Caki2 (cell line): Measurements from ENCODE around the gene NACC2. TPM values are rescaled to one million over a fixed set of nuclear protein-coding genes. Genes with fewer than 3 reads are reported as not detected.
"Not testable (repeated sequence)": the region's sequence is repeated elsewhere in the genome, so short reads cannot be mapped to it uniquely, and the experiment has no call there.

Experiments
- DNase-seq: peaks from one replicate; pipeline ENCODE4 v3.0.0-alpha.2; 2015; ENCODE audit warnings: low read depth
- in situ Hi-C: cut with HindIII; loops from 2 replicates; pipeline ENCODE4 v1.10.0; 2016; ENCODE audit warnings: low sequenced_read_pairs, low pct_unique_long_range_greater_than_20kb, mixed read lengths
- total RNA-seq: library from RNA; depleted of rRNA; stranded (reverse); fragments of >200 nt; shearing (Covaris generic); gene quantifications from 2 replicates; pipeline ENCODE4 v1.2.3, GENCODE V29; 2014; ENCODE audit warnings: low replicate concordance

Gene NACC2
- total RNA-seq, 1 experiment from 2014 or later, result 20.2 TPM

DNA sequence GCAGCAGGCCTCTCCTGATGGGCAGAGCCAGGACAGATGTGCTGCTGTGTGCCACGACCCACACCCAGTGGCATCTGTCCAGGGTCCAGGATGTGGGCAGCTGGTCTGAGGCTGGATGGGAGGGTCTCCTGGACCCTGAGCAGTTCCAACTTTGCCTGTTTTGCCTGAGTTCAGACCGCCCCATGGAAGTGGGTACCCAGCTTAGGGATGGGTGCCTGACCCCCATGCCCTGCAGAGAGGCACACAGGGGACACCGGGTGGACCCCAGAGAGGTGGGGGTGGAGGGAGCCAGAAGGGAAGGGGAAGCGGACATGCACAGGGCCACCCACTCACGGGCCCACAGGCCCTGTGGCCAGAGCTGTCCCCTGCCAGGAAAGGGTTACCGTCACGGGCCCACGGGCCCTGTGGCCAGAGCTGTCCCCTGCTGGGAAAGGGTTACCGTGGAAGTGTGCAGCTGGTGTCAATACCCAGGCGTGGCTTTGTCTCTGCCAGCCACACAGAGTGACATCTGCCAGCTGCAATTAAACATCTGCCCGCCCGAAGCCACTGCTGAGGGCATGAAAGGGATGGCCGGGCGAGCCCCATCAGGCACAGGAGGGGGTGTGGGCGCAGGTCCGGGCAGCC lies 50.0 kb downstream of the NACC2 start:
- in situ Hi-C loops, result no loop called here

DNA sequence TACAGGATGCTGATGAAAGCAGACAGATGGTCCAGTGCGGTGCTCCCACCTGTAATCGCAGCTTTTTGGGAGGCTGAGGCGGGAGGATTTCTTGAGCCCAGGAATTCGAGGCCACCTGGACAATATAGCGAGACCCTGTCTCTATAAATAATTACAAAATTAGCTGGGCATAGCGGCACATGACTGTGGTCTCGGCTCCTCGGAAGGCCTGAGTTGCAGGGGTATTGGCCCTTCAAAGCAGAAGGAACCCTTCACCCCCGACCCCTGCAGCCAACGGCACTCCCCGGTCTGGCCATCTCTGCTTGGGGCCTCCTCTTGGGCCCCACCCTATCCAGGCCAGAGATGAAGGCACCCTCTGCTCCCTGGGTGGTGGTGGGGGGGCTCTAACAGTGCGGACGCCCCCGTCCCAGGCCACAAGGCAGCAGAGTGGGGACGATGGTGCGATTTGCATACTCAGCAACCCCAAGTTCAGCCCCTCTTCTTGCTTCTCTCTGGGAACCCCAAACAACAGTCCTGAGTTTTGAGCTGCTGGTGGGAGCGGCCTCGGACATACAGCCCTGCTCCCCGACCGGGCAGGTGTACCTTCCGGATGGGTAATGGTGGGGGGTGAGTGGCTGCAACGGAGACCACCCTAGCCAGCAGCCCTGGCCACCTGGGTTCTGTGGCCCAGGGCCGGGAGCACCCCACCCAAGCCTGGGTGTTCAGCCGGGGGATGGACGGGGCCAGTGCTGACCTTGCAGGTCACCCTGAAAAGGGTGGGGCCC lies 50.7 kb downstream of the NACC2 start:
- in situ Hi-C loops, result no loop called here
- DNase-seq, result no peak

More for the DNA sequence above, 50.0 kb downstream of the NACC2 start:
- no peak for DNase-seq

DNA sequence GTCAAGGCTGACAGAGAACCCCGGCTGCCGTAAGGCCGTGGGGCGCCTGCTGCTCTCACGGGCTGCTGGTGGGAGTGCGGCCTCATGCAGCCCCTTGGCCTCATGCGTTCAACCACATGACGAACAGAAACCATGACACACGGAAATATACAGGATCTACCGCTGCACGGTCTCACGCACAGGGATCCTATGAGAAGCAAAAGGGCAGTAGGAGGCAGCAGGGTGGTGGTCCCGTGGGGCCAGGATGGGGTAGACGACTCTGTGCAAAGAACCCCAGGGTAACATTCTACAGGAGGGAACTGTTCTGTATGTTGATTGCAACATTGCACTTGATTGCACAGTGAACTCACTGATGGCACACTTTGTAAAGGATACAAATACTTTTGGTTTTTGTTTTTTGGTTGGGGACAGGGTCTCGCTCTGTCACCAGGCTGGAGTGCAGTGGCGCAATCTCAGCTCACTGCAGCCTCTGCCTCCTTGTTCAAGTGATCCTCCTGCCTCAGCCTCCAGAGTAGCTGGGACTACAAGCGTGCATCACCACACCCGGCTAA lies 51.6 kb downstream of the NACC2 start:
- no peak for DNase-seq
- in situ Hi-C loops, result no loop called here

DNA sequence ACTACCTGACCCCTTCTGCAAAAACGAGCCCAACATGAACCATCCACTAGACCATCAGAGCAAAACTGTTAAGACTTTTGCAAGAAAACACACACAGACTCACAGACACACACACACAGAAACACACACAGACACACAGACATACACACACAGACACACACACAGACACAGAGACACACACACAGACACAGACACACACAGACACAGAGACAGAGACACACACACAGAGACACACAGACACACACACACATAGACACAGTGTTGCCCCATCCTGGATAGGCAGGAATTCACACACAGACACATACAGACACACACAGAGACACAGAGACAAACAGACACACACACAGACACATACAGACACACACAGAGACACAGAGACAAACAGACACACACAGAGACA lies 52.5 kb downstream of the NACC2 start:
- in situ Hi-C loops, result no loop called here
- no peak for DNase-seq

DNA sequence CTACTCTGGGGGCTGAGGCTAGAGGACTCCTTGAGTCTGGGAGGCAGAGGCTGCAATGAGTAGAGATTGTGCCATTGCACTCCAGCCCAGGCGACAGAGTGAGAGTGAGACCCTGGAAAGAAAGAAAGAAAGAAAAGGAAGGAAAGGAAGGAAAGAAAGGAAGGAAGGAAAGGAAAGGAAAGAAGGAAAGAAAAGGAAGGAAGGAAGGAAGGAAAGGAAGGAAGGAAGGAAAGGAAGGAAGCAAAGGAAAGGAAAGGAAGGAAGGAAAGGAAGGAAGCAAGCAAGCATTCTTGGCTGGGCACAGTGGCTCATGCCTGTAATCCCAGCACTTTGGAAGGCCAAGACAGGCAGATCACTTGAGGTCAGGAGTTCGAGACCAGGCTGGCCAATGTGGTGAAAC lies 54.2 kb downstream of the NACC2 start:
- in situ Hi-C loops, DNase-seq: not testable (repeated sequence)

DNA sequence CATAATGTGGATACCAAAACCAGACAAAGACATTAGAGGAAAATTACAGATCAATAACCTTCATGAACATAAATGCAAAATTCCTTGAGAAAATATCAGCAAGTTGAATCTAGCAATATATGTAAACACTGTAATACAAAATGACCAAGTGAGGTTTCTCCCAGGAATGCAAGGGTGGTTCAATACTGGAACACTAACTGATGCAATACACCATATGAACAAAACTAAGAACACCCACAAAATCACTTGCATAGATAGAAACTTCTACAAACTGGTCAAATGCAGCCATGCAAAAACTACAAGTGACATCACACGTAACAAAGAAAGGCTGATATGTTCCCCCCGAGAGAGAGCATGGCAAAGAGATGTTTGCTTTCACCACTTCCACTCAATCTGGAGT lies 55.6 kb downstream of the NACC2 start:
- no peak for DNase-seq
- in situ Hi-C loops, result no loop called here

DNA sequence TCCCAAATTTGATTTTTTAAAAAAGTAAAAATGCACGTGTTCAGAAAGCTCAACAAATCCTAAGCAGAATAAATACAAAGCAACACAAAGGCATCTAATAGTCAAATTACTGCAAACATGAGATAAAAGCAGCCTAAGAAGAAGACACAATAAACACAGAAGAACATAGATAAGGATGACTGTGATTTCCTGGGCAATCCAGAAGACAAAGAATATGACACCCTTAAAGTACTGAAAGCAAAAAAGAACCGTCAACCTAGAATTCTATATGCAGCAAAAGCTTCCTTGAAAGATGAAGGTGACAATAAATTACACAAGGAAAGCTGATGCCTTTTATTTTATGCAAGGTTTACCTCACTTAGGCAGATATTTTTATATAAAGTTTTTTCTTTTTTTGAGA lies 58.2 kb downstream of the NACC2 start:
- DNase-seq, result no peak
- in situ Hi-C loops, result no loop called here

DNA sequence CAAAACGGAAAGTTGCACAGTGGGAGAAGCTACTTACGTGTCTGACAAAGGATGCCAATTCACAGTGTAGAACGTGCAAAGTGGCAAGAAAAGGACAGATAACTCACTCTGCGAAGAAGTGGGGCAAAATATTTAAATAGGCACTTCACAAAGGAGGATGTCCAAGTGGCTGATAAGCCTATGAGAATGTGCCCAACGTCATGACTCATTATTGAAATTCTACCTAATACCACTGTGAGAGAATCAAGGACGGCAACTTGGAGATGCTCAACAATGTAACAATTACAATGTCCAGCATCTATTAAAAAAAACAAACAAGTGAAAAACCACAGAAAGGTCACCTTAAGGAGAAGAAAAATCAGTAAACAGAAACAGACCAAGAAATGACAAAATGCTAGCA lies 59.0 kb downstream of the NACC2 start:
- in situ Hi-C loops, result no loop called here
- no peak for DNase-seq

DNA sequence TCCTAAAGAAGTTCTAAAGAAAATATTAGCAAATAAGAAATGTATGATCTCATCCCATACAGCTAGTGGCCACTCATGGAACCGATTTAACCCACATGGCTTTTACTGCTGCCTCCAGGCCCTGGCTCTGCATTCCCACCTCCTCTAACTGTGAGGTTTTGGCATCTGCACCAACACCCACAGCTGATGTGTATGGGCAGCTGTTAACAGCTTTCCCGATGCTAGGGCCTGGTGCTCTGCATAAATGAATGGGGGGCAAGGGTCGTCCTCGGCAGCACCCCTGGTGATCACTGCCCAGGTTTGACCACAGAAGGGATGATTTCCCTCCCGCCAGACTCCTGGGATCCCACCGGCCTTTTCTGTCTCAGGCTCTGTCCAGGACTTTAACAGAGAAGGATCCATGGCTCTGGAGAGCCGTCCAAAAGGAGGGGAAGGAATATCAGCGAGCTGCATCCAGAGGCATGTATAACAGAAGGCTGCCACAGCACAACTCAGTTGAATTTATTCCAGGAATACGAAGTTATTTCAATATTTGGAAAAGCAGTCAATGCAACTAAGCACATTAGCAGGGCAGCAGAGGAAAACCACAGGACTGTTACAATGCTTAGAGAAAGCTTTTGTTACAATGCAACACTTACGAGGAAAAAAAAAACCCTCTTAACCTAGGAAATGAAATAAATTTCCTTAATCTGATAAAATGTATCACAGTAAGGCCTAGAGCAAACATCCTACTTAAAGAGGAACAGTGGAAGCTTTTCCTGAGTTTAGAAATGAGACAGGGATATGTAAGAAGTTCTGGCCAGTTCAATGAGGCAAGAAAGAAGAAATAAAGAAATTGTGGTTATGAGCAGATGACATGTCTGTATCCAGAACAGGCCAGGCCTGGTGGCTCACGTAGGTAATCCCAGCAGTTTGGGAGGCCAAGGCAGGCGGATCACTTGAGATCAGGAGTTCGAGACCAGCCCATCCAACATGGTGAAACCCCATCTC lies 63.1 kb downstream of the NACC2 start:
- in situ Hi-C loops, result no loop called here
- DNase-seq, result no peak

DNA sequence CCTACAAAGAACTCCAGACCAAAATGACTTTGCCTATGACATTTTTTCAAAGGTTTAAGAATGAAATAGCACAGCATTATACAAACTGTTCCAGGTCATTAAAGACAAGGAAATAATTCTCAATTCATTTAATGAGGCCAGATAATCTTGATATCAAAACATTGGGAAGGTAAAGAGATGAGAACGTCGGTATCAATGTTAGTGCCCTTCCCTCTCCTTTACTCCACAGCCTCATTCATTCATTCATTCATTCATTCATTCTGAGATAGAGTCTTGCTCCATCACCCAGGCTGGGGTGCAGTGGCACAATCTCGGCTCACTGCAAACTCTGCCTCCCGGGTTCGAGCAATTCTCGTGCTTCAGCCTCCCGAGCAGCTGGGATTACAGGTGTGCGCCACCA lies 64.0 kb downstream of the NACC2 start:
- no peak for DNase-seq
- in situ Hi-C loops, result no loop called here

DNA sequence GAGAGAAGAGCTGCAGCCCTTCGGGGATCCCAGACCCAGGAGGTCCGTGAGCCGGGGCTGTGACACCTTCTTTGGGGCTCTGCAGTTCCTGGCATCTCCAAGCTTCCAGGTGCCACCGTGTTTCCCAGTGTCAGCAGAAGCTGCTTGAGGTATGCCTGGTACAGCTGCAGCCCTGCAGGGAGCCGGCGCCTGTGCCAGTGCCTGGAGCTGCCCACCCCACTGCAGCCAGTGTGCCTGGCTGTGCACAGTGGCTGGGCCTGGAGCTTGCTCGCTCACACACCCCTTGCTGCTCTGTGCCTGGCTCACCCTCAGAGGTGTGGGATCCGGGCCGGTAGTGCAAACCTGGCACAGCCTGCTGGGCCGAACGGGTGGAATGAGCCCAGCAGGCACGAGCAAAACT lies 65.5 kb downstream of the NACC2 start:
- in situ Hi-C loops, result no loop called here
- DNase-seq, result no peak

DNA sequence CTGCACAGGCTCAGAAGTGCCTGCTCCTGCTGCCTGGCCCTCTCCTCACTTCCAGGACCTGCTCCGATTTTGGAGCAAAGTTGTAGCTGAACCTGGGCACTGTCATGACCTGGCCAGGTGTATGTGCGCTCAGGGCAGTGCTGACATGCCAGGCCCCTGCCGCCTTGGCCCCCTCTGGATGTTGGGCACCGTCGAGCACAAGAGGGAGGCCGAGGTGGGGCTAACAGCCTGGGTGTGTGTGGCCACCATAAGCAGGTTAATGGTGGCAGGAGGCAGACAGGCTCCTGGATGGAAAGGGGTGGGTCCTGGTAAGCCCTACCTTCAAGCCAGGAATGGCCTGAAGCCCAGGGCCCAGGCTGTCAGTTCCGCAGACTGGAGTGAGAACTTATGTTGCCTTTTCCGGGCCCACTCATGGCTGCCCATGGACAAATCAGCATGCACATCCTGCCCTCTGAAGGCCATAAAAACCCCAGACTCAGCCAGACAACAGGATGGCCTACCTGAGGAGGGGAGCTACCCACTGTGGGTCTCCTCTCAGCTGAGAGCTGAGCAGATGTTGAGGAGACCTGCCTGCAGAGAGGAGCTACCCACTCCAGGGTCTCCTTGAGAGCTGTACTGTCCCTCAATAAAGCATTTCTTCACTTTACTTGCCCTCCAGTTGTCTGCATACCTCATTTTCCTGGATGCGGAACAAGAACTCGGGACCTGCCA lies 66.2 kb downstream of the NACC2 start:
- no peak for DNase-seq
- in situ Hi-C loops, result no loop called here

DNA sequence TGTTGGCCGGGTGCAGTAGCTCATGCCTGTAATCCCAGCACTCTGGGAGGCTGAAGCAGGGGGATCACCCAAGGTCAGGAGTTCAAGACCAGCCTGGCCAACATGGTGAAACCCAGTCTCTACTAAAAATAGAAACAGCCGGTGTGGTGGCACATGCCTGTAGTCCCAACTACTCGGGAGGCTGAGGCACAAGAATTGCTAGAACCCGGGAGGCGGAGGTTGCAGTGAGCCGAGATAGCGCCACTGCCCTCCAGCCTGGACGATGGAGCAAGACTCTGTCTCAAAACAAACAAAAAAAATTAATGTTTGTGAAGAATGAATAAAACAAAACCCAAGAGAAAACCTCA lies 68.2 kb downstream of the NACC2 start:
- DNase-seq, in situ Hi-C loops: not testable (repeated sequence)

DNA sequence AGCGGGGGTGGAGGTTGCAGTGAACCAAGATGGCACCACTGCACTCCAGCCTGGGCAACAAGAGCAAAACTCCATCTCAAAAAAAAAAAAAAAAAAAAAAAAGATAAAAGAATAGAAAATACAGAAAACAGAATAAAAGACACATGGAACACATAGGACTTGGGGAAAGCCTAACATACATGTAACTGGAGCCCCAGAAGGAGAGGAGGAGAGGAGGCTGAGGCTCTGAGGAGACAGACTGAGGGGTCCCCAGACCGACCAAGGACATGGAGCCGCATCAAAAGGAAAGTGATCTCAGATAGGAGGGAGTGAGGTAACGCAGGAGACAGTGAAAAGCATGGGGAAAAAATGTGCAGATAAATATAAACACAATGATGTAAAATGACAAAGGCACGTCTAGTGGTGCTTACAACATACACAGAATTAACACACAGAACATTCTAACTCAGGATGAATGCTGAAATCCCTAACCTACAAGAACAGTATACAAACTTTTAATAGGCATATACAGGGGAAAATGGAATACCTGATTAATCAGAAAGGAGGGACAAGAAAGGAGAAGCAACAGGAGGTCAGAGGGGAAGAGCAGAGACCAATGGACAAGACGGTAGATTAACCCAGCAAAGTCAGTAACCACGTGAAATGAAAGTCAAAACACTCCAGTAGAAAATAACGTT lies 68.7 kb downstream of the NACC2 start:
- in situ Hi-C loops, result no loop called here

DNA sequence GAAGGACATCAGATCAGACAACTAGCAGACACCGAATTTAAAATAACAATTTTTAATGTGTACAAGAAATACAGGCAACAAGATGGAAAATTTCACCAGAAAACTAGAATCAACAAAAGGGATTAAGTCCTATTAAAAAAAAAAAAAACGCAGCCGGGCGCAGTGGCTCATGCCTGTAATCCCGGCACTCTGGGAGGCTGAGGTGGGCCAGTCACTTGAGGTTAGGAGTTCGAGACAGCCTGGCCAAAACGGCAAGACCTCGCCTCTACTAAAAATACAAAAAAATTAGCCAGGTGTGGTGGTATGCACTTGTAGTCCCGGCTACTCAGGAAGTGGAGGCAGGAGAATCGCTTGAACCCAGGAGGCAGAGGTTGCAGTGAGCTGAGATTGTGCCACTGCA lies 69.6 kb downstream of the NACC2 start:
- in situ Hi-C loops, result no loop called here
- no peak for DNase-seq

More for the DNA sequence above, 68.7 kb downstream of the NACC2 start:
- no peak for DNase-seq

DNA sequence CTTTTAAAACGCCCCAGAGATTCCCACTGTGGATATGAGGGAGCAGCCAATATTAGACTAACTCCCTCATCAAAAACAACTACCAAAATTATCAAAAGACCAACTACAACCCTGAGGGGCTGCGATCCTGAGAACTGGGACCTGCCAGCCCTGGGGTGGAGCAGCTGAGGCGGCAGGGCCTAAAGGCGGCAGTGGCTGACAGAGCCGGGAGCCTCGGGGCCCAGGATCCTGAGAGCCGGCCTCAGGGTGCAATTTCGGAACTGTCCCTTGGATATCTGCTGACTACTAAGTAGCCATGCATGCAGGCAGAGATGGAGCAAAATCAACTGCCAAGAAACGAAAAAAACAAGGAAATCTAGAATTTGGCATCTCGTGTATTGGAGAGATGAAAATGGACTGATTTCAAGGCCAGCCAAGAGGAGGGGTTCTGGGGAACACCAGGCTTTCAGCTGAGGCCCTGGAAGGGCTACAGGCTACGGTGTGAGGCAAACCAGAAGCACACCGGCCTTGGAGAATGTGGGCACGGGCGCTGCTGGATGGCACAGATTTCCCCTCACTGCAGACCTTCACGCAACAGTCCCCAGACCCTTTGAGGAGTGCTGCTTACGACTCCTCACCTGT lies 70.3 kb downstream of the NACC2 start:
- in situ Hi-C loops, result no loop called here
- no peak for DNase-seq

DNA sequence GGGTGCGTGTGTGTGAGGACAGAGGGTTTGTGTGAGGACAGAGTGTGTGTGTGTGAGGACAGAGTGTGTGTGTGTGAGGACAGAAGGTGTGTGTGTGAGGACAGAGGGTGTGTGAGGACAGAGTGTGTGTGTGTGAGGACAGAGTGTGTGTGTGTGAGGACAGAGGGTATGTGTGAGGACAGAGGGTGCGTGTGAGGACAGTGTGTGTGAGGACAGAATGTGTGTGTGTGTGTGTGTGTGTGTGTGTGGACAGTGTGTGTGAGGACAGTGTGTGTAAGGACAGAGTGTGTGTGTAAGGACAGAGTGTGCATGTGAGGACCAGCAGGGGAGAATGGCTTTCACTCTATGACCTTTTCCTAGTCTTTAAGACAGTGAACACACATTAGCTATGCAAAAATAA lies 70.8 kb downstream of the NACC2 start:
- in situ Hi-C loops, result no loop called here
- no peak for DNase-seq
